Activated CD8-positive, alpha-beta T cell treated with anti-CD3 and anti-CD28 coated beads for 36 hours (primary cell): ENCODE results near the gene OR10R2. TPM values are rescaled to one million over a fixed set of nuclear protein-coding genes. Genes with fewer than 3 reads are reported as not detected.

Experiments
- ATAC-seq: fragments of 200-7000 bp; cut with Tn5 transposase; one replicate; pipeline ENCODE4 v1.10.0; 2021; ENCODE audit warnings: mild to moderate bottlenecking, moderate library complexity
- CTCF ChIA-PET: fragments of 350-600 bp; sonication (Branson Sonifier 250); formaldehyde crosslinking; loops from one replicate; lab custom pipeline; 2021; ENCODE audit warnings: antibody characterized with exemption; lab: Charles Lee
- POLR2A ChIA-PET: fragments of 350-600 bp; sonication (Branson Sonifier 250); formaldehyde crosslinking; loops from one replicate; lab custom pipeline; 2021; ENCODE audit warnings: antibody characterized with exemption; lab: Charles Lee
- DNase-seq: peaks from one replicate; pipeline ENCODE4 v3.0.0-alpha.2; 2020
- H3K27ac Mint-ChIP-seq: one replicate; pipeline ENCODE4 v1.8.0; 2021; ENCODE audit warnings: mild to moderate bottlenecking, mixed read lengths
- H3K27me3 Mint-ChIP-seq: one replicate; pipeline ENCODE4 v1.8.0; 2021; ENCODE audit warnings: mixed read lengths
- H3K36me3 Mint-ChIP-seq: one replicate; pipeline ENCODE4 v1.8.0; 2021; ENCODE audit warnings: low read depth, mixed read lengths
- H3K4me1 Mint-ChIP-seq: one replicate; pipeline ENCODE4 v1.8.0; 2021; ENCODE audit warnings: low read depth, mixed read lengths
- H3K4me3 Mint-ChIP-seq: one replicate; pipeline ENCODE4 v1.8.0; 2021; ENCODE audit warnings: mild to moderate bottlenecking, moderate library complexity, mixed read lengths
- H3K9me3 Mint-ChIP-seq: one replicate; pipeline ENCODE4 v1.8.0; 2021; ENCODE audit warnings: mixed read lengths
- CTCF ChIP-seq: fragments of 200-600 bp; IDR thresholded peaks from one replicate; pipeline ENCODE4 v1.8.0; 2022; ENCODE audit warnings: antibody characterized with exemption, mild to moderate bottlenecking
- intact Hi-C: fragments of 100-400 bp; cut with micrococcal nuclease; formaldehyde crosslinking; loops from one replicate; pipeline ENCODE4 v1.10.0; 2022
- total RNA-seq, 2 experiments: library from RNA; stranded (reverse); gene quantifications; one replicate each; pipeline ENCODE4 v1.2.3, GENCODE V29; 2021

The OR10R2 gene
- total RNA-seq, 2 experiments from 2014 or later, result not detected

- DNase-seq, result no peak
- Mint-ChIP-seq H3K4me3 (no peak overlapping the region), H3K27me3 (peaks cover 25% of the 10 kb centered on the region), H3K4me1 (no peaks in the 10 kb centered on the region), H3K27ac (no peak overlapping the region), H3K9me3 (no peaks in the 10 kb centered on the region), H3K36me3 (no peaks in the 10 kb centered on the region)
- no peak for ATAC-seq
- intact Hi-C loops, result no loop called here
- ChIA-PET POLR2A (no interaction called here), CTCF (no interaction called here)
- no peak for TF ChIP-seq CTCF
Measured at GRCh38 chr1:158445376-158445775, 26.6 kb upstream of the OR10R2 start.

- H3K4me1 Mint-ChIP-seq, result no peaks in the 10 kb centered on the region
Measured at GRCh38 chr1:158454537-158454936, 17.5 kb upstream of the OR10R2 start.

GRCh38 chr1:158457246-158457645, 14.8 kb upstream of the OR10R2 start:
- Mint-ChIP-seq H3K9me3 (no peaks in the 10 kb centered on the region), H3K4me3 (no peak overlapping the region), H3K27ac (no peak overlapping the region), H3K27me3 (peaks cover 8% of the 10 kb centered on the region), H3K36me3 (no peaks in the 10 kb centered on the region), H3K4me1 (no peaks in the 10 kb centered on the region)
- ATAC-seq, result no peak
- POLR2A ChIA-PET, result no interaction called here
- DNase-seq, result no peak
- no peak for TF ChIP-seq CTCF
- intact Hi-C loops, result no loop called here
- CTCF ChIA-PET, result no interaction called here

More at GRCh38 chr1:158454537-158454936, 17.5 kb upstream of the OR10R2 start:
- TF ChIP-seq CTCF, result no peak
- Mint-ChIP-seq H3K27me3 (peaks cover 11% of the 10 kb centered on the region), H3K27ac (no peak overlapping the region), H3K9me3 (peaks cover 5% of the 10 kb centered on the region), H3K36me3 (no peaks in the 10 kb centered on the region), H3K4me3 (no peak overlapping the region)
- ATAC-seq (no peak), DNase-seq (no peak)
- intact Hi-C loops, result no loop called here
- CTCF ChIA-PET, result no interaction called here
- POLR2A ChIA-PET, result no interaction called here

GRCh38 chr1:158458263-158458662, 13.8 kb upstream of the OR10R2 start:
- TF ChIP-seq CTCF, result no peak
- intact Hi-C loops, result no loop called here
- no peak for ATAC-seq
- H3K4me1 Mint-ChIP-seq, result no peaks in the 10 kb centered on the region
- no peaks in the 10 kb centered on the region for H3K36me3 Mint-ChIP-seq
- DNase-seq, result no peak
- ChIA-PET POLR2A (no interaction called here), CTCF (no interaction called here)
- H3K27me3 Mint-ChIP-seq, result peaks cover 7% of the 10 kb centered on the region
- no peak overlapping the region for H3K4me3 Mint-ChIP-seq
- no peak overlapping the region for H3K27ac Mint-ChIP-seq
- no peaks in the 10 kb centered on the region for H3K9me3 Mint-ChIP-seq

- H3K36me3 Mint-ChIP-seq, result no peaks in the 10 kb centered on the region
- no peak within 1 kb of the TSS for H3K4me3 Mint-ChIP-seq
- ChIA-PET CTCF (no interaction called here), POLR2A (no interaction called here)
- TF ChIP-seq CTCF, result no peak
- H3K27me3 Mint-ChIP-seq, result no peaks in the 10 kb centered on the region
- intact Hi-C loops, result no loop called here
- no peak for ATAC-seq
- no peak for DNase-seq
- no peaks in the 10 kb centered on the region for H3K4me1 Mint-ChIP-seq
- H3K27ac Mint-ChIP-seq, result no peak within 1 kb of the TSS
- no peaks in the 10 kb centered on the region for H3K9me3 Mint-ChIP-seq
Measured at GRCh38 chr1:158461534-158461933, 10.5 kb upstream of the OR10R2 start, which contains the start of gene OR10K1. TSS of gene OR10K1 (plus strand) at chr1:158461834. CDS start at chr1:158465562, 3,728 bp downstream.
